Stimulated activated CD8-positive, alpha-beta memory T cell treated with anti-CD3 and anti-CD28 coated beads, Interleukin-12 subunit alpha, Interleukin-12 subunit beta, amount 100 ng/mL, for 24 hours (primary cell): ENCODE results near the gene RHEX.
A peak's percentile ranks its signal among the peaks of the same experiment; 100 is the strongest.

Source experiments
- DNase-seq: peaks from one replicate; pipeline ENCODE4 v3.0.0-alpha.2; 2020; ENCODE audit errors: extremely low read depth

The RHEX gene

DNA sequence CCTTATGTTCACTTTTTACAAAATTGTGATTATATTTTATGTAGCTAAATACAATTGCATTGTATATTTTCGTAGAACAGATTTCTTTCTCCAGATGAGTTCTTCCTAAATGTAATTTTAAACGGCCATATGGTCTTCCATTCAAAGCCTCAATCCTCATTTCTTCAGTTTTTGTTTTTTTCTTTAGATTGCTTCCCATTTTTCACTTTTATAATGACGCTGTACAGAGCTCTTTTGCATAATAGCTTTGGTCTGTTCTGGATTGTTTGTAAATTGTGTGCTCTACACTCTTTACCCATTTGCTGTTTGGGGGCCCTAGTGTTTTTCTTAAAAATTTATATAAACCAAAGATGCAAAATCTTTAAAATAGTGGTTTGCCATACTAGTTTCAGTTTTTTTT, 36.4 kb downstream of the RHEX start:
- DNase-seq, result no peak

DNA sequence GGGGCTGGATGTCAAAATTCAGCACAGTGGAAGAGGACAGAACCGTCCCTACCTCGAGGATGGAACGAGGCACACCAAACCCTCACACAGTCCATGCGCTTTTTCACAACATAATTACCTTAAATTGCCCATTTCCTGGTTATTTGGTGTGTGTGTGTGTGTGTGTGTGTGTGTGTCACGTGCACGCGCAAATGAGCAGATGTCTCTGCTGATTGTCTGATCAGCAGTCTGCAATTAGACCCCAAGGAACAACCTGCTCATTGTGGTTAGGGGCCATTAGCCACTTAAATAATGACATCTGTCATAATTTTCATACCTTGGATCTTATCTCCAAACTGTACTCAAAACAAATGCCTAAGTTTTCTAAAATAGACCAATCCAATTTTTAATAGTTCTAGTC, 41.1 kb downstream of the RHEX start:
- no peak for DNase-seq

DNA sequence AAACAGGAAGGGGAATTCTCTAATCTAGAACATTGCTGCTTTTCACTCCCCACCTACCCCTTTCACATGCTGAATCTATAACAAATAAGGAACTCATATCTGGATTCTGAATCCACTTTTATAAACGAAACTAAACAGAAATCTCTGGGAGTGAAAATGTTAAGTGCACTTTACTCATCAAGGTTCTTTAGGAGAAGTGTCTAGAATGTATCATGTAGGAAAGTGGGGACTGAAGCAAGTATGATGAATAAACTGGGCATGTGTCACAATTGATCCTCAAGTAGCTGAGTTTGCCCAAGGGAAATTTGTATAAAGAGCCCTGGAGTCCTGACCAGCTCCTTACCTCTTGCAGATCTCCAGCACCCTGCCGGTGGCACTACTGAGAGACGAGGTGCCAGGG, 44.4 kb downstream of the RHEX start:
- no peak for DNase-seq

DNA sequence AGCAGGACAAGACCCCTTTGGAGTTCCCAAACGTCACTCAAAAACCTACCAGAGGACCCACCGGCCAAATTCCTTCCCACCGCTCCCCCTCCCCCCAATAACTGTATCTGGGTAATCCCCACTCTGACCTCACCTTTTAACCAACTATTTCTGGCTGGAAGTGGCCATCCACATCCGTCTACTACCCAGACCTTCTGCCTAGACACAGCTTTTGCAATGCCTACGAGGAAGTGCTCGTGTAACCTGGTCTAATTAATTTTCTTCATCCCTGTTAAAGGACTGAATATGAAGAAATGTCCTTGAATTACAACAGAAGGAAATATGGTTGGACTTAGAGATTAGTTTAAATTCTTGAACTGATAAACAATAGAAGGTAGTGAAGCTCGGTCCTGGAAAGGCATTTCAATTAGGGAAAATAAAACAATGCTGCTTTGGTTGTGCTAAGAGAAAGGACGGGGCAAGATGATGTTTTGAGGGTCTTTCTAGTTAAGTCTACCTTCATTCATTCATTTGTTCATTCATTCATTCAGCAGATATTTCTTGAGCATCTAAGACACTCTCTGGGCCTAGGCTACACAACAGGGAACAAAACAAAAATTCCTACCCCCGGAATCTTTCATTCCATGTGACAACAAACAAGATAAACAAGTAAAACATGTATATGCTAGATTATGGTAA, 45.4 kb downstream of the RHEX start:
- no peak for DNase-seq

DNA sequence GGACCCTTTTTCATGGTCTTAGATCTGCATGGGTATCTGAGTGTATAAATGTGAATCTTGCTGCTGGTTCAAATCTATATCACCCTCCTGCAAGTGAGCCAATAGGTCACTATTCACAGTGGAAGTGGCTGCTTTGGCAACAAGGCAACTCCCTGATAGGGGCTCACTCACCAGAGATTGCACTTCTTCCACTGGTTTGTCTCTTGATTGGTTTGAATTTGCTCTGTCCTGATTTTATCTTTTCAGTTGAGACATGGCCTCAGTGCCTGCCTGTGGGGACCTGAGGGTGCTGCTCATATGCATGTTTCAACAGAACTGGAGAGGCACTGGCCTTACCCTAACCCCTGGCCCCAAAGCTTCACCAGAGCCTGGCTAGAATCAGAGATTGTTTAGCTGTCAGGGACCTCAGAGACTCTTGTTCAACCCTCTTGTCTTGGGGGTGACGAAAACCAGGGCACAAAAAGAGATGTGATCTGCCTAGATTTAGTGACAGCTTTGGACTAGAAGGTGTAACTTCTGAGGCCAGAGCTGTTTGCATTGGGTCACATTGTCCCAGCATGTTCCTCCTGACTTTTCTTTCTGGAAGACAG, 47.3 kb downstream of the RHEX start:
- DNase-seq, result no peak

DNA sequence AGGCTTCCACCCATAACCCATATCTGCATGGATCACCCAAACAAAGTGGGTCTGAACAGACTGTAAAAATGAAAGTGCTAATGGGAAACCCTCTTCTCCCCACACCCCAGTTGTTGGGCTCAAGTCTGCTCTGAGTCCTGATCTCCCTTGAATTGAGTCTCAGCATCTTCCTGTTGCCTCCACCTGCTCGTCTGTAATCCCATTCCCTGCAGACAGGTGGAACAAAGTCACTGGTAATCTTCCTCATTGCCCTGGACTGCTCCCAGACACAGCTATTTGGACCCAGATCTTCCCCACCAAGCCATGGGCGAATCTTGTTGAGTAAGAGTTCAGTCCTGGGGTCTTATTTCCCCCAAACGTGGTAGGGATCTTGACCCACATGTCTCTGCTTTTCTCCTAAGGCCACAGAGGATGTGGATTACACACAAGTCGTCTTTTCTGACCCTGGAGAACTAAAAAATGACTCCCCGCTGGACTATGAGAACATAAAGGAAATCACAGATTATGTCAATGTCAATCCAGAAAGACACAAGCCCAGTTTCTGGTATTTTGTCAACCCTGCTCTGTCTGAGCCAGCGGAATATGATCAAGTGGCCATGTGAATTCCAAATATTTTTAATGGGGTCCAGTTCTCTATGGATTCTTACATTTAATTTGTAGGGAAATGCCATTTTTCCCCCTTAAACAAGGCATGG, 48.5 kb downstream of the RHEX start:
- DNase-seq, result no peak

DNA sequence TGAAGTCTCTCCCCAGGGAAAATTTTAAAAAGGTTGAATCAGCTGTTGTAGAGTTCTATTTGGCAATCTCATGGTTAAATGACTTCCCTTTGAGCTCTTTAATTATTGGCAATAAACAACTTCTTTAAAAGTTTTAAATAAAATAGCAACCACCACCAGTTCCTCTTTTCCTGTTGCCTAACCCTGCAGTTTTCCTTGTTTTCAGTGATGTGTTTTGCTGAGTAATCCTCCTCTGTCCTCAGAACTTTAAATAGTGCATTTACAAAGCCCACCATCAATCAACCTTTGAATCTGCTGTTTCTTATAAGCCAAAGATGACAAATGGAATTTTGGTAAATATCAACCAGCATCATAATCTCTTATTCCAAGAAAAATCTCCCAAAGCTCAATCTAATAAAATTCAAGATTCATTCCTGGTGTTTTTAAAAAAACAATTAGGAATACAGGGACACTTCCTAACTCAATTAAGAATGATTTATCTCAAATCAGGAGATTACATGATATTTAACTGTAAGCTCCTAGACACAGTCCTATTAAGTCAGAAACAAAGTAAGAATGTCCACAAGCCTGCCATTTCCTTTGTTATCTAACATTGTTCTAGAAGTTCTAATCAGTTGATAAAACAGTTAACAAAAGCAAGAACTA, 49.4 kb downstream of the RHEX start:
- DNase-seq, result no peak

DNA sequence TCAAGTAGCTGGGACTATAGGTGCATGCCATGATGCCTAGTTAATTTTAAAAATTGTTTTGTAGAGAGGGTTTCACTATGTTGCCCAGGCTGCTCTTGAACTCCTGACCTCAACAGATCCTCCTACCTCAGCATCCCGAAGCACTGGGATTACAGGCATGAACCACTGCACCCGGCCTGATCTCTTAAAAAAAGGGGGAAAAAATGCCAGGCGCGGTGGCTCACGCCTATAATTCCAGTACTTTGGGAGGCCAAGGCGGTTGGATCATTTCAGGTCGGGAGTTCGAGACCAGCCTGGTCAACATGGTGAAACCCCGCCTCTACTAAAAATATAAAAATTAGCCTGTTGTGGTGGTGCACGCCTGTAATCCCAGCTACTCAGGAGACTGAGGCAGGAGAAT, 51.0 kb downstream of the RHEX start:
- no peak for DNase-seq

DNA sequence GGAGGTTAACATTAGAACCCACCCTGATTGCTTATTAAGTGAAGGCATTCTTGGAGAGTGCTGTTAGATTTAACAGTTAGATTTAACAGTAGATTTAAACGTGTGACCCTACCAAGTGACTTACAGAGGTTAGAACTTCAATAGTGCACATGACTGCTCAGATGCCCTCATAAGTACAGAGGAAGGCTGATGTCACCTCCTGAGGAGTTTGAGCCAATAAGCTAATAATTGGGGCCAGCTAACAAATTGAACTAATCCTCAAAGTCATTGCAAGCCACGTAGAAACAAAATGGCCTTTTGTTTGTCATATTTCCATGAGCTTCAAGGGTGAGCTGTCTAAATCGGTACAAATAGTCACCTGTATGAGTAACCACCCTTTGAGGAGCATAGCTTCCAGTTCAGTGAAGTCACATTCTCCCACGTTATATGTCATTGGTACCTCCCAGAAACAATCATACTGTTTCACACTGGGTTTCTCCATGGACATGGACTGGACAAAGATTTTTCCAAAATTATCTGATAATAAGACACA, 52.6 kb downstream of the RHEX start:
- DNase-seq, result no peak

DNA sequence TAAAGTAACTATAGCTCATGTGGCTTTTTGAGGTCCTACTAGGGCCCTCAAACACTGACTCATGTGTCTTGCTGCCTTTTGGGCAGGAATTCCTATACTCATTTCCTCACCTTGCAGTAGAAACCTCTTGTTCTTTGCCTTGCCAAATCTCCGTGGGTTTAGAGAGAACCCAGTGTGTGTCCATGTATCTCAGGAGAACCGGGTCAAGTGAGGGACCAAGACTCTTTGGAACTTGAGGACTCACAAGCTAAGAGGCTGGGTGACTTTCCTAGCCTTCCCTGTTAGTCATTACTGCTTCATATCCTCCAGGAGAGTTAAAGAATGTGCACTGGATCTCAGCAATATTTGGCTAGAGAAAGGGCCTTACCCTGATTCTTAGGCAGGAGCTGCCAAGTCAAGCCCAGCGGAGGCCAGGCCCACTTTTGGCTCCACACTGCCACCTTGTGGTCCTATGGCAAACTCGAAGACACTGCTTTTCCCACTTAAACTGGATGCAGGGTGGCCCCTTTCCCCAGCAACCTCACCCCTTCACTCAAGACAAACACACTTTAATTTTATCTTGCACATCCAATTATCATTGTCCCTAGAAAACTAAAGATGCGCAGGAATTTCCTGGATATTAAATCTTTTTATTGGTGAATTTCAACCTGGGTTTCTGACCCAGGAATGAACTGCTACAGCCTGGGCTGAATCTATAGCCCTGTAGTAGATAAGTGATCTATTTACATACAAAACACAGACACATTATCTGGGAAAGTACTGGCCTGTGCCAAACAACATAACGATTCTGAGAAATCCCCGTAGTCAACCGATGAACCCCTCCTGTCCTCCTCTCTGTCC, 53.6 kb downstream of the RHEX start:
- peak; percentile 30 for DNase-seq

DNA sequence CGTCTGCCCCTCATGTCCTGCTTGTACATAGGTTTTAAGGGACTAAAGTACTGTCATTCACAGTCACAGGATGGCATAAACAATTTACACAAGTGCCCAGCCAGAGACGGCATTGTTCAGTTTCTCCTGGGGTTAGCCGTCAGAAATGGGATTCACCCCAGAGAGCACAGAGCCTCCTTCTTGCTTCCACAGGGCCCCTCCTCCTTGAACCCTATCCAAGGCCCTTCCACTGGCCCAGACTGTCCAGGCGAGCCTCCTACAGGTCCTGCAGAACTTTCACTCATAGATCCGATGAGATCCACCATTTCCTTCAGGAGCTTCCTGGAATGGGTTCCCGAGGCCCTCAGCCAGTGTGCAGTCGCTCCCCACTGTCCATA, 54.2 kb downstream of the RHEX start:
- DNase-seq, result no peak

DNA sequence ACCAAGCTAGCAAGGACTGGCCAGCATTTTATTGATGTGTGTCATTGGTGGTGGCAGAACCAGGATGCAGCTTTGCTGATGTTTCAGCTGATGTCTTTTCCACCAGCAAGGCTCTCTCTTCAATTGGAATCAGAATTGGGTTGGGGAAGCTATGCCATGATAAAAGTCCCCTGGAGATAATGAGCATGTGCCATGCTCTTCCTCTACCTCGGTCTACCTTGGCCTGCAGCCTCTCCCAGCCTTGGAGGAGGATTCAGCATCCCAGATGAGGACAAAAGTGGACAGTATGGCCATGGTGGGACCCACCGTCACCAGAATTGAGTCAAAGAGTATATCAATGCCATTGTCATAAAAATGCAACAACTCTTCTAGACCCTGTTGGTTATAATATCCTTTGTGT, 55.7 kb downstream of the RHEX start:
- DNase-seq, result no peak

DNA sequence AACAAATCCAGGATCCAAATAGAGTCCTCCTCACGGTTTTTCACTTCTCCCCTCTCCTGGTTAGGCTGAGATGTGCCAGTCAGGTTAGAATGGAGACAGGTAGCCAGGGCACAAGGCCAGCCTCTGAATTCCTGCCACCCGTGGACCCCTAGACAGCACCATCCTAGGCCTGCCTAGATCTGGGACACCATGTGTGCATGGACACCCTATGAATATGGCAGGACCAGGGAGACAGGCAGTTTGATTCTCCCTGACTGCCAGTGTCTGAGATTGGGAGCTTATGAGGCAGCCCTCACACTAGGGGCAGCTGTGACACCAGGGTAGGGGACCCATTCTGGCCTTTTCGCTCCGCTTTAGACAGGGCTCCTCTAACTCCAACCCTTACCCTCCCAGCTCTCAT, 56.7 kb downstream of the RHEX start:
- DNase-seq, result no peak

DNA sequence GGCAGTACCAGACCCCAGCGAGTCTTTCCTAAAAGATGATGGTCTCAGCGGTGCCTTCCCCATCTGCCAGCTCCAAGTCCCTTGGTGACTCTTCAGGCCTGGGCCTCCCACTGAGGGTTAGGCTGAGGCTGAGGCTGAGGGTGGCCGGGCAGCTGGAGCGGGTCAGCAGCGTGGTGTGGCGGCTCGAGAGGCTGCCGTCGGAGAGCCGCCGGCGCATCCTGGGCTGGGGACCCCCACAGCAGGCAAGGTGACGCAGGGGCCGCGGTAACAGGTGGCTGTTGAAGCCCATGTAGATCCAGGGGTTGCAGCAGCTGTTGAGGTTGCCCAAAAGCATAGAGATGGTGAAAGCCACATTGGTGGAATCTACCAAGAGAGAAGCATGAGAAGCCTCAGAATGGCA, 57.2 kb downstream of the RHEX start:
- DNase-seq, result no peak

DNA sequence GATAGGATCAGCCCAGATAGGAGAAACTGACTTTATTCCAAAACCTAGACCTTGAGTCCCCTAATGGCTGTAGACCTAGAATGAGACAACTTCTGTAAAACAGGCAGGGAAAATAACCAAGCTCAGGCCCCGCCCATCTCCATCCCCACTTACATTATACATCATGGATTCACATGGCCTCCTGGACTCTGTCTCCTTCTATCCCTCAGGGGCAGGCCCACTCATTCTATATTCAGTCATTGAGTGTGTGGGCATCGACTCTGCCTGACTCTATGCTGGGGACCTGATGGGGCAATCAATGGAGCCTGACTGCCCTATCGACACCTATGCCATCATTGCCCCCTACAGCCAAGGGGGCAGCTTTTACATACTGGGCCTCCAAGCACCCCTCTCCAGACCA, 57.8 kb downstream of the RHEX start:
- no peak for DNase-seq

DNA sequence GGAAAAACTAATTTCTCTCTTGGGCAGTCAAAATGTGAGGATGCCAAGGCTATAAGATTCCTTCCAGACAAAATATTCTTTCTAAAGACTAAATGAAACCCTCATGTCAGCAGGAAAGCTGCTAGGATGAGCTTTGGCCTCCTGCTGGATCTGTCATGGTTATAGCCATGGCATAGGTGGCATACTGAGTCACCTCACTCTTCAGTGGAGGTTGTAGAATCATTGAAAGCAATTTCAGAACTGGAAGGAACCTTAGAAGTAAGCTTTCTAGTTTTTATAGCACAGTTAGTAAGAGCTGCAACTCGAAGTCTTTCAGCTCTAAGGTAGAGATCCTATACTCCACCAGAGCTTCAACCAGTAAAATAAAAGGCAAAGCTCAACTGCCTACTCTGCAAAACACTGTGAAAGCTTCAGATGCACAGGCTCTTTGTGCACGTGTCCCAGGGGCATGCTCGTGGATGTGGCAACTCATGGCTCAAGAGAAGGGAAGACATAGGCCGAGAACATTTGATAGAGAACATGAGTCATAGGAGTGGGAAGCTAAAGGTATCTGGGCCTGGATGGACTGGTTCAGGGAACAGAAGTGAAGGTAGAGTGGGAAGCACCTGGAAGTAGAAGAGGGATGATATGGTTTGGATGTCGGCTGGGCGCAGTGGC, 58.4 kb downstream of the RHEX start:
- DNase-seq, result no peak

DNA sequence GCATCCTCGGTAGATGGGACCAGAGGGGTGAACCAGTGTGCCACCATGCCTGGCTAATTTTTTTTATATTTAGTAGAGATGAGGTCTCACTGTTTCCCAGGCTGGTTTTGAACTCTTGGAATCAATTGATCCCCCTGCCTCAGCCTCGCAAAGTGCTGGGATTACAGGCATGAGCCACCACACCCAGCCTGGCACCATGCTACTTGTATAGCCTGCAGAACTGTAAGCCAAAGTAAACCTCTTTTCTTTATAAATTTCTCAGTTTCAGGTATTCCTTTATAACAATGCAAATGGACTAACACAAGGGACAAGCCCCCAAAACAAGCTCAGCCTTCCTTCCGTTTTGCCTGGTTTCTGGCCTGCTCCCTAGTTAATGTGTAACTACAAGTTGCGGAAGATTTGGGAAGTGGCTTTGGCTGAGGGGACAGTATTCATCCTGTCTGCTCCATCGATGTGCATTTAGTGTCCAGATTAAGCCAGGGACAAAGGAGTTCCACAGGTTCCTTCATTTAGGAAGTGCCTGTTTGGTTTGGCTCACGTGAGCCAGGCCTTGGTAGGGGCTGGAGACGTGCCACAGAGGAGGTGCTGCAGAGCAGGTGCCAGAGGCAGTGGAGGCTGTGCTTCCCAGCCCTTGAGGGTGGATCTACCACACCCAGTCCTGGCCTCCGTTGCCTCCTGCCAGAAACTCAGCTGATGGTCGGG, 59.8 kb downstream of the RHEX start:
- no peak for DNase-seq

DNA sequence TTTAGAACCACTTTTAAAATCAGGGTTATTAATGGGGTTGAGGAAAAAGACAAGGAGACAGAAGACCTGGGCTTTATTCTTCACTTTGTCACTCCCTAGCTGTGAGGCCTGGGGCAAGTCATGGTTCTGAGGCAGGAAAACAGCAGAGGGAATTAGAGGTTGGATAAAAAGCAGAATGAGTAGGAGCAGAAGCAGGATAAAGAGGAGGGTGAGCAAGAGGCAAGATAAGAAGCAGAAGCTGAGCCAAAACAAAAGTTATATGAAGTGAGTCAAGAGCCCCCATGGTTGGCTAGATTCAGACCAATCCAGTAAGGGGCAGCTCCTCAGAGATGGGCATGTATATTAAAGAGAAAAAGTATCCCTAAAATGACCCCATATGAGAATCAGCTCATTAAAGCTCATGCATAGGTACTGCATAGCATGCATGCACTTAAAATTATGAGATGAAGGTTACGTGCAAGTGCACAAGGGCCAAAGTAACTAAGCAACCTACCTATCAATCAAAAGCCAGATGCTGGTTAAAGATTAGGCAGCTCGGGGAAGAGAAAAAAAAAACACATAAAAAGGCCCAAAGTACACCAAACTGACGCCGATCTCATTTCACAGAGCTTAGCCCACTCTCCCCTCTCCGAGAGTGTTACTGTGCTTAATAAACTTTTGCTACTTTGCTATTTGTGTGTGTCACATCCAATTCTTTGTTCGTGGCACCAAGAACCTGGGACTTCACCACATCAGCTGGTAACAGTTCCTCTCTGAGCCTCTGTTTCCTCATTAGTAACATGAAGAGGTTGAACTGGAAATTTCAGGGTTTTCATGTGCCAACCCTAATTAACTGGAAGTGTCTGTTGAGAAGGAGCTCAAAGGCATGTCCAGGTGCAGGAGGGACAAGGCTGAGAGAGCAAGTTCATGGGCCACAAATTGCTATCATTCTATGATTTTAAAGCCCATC, 62.0 kb downstream of the RHEX start:
- DNase-seq, result no peak

DNA sequence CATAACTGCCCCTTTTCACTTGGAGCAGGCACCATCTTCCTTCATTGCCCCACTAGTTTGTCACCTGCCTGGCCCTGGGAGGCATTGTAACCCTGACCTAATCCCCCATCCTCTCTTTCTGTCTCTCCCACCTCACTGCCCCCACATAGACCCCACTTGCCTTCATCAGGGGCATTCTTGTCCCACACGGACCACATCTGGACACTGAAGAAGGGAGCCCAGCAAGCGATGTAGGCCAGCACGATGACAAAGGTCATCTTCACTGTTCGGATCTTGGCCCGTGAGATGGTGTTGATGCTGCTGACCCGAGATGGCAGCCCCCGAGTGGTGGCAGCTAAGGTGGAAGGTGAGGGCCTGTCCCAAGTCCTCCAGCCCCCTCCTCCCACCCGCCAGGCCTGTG, 62.8 kb downstream of the RHEX start:
- DNase-seq, result no peak
